ENCODE measurements around the gene PPP5C.

Gene PPP5C, protein sequence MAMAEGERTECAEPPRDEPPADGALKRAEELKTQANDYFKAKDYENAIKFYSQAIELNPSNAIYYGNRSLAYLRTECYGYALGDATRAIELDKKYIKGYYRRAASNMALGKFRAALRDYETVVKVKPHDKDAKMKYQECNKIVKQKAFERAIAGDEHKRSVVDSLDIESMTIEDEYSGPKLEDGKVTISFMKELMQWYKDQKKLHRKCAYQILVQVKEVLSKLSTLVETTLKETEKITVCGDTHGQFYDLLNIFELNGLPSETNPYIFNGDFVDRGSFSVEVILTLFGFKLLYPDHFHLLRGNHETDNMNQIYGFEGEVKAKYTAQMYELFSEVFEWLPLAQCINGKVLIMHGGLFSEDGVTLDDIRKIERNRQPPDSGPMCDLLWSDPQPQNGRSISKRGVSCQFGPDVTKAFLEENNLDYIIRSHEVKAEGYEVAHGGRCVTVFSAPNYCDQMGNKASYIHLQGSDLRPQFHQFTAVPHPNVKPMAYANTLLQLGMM

GRCh38 chr19:46346821-46347571 is at the start of gene PPP5C:
PPP5C (plus strand) TSS chr19:46347087; CDS start chr19:46347097, 10 bp downstream.
- peak within 1 kb of the TSS; percentile 85 for H3K4me2 ChIP-seq
- H4K20me1 ChIP-seq (ENCODE audit: insufficient read depth), result no peaks in the 10 kb centered on the region; the same call in 1 of the 2 replicates
- peak within 1 kb of the TSS; percentile 65 for H3K27ac ChIP-seq
- TF ChIP-seq, protein P1, sequence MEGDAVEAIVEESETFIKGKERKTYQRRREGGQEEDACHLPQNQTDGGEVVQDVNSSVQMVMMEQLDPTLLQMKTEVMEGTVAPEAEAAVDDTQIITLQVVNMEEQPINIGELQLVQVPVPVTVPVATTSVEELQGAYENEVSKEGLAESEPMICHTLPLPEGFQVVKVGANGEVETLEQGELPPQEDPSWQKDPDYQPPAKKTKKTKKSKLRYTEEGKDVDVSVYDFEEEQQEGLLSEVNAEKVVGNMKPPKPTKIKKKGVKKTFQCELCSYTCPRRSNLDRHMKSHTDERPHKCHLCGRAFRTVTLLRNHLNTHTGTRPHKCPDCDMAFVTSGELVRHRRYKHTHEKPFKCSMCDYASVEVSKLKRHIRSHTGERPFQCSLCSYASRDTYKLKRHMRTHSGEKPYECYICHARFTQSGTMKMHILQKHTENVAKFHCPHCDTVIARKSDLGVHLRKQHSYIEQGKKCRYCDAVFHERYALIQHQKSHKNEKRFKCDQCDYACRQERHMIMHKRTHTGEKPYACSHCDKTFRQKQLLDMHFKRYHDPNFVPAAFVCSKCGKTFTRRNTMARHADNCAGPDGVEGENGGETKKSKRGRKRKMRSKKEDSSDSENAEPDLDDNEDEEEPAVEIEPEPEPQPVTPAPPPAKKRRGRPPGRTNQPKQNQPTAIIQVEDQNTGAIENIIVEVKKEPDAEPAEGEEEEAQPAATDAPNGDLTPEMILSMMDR (conservative IDR thresholded peaks at IDR 0.05; ENCODE audit: low read depth, low read length), result peak; percentile 99
- H3K79me2 ChIP-seq (ENCODE audit: insufficient read depth, low read depth), result peaks cover 45% of the 10 kb centered on the region
- peak within 1 kb of the TSS; percentile 89 for H3K9ac ChIP-seq
- H3K4me3 ChIP-seq (IDR thresholded peaks at IDR 0.05; ENCODE audit: insufficient read depth, low read depth, low read length), result peak within 1 kb of the TSS; percentile 50
- no peaks in the 10 kb centered on the region for H3K36me3 ChIP-seq (ENCODE audit: insufficient read depth)
- peaks cover 30% of the 10 kb centered on the region for H3K4me1 ChIP-seq (ENCODE audit: low read depth, poor library complexity, severe bottlenecking)
- H3K27me3 ChIP-seq (ENCODE audit: insufficient read depth, low read depth), result peaks cover 15% of the 10 kb centered on the region; the same call in 1 of the 2 replicates
- peak within 1 kb of the TSS; percentile 89 for H2AFZ ChIP-seq (ENCODE audit: low read depth)

GRCh38 chr19:46297700-46298478 is 49.0 kb upstream of the PPP5C start:
- Histone ChIP-seq H3K4me2 (no peak overlapping the region), H3K4me1 (ENCODE audit: low read depth, poor library complexity, severe bottlenecking) (peaks cover 9% of the 10 kb centered on the region), H2AFZ (ENCODE audit: low read depth) (no peak overlapping the region), H3K9ac (no peak overlapping the region), H3K27me3 (ENCODE audit: insufficient read depth, low read depth) (peaks cover 22% of the 10 kb centered on the region), H3K36me3 (ENCODE audit: insufficient read depth) (no peaks in the 10 kb centered on the region), H3K79me2 (ENCODE audit: insufficient read depth, low read depth) (no peaks in the 10 kb centered on the region), H4K20me1 (ENCODE audit: insufficient read depth) (no peaks in the 10 kb centered on the region), H3K4me3 (IDR thresholded peaks at IDR 0.05; ENCODE audit: insufficient read depth, low read depth, low read length) (no peak overlapping the region), H3K27ac (no peak overlapping the region)
- TF ChIP-seq, protein P1 (conservative IDR thresholded peaks at IDR 0.05; ENCODE audit: low read depth, low read length), result no peak

DNA sequence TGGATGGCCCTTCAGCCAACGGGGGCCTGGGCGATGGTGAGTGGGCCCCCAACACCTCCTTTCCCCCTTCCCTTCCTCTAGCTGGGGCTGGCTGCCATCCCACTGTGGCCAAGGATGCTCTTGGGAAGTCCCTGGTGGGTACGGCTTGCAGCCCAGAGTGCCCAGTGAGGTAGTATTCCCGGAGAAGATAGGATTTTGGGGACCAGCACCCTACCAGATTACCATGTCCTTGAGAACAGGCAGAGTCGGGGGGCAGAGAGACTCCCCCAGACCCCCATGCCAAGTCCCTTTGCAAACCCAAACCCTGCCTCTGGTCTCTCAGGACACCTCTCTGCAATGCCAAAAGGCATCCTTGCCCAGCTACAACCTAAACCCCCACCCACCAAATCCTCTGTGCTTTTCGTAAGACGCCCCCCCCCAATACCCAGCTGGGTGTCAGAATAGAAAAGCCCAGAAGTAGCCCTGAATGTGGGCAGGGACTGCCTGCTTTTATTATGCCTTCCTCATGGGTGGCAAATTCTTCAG is 48.3 kb upstream of the PPP5C start:
- Histone ChIP-seq H3K4me3 (IDR thresholded peaks at IDR 0.05; ENCODE audit: insufficient read depth, low read depth, low read length) (no peak overlapping the region), H3K9ac (no peak overlapping the region), H3K27me3 (ENCODE audit: insufficient read depth, low read depth) (peaks cover 18% of the 10 kb centered on the region; the same call in 1 of the 2 replicates), H3K4me2 (peak overlapping the region; percentile 54; the same call in 1 of the 2 replicates), H4K20me1 (ENCODE audit: insufficient read depth) (no peaks in the 10 kb centered on the region), H2AFZ (ENCODE audit: low read depth) (no peak overlapping the region), H3K79me2 (ENCODE audit: insufficient read depth, low read depth) (no peaks in the 10 kb centered on the region), H3K27ac (no peak overlapping the region), H3K36me3 (ENCODE audit: insufficient read depth) (no peaks in the 10 kb centered on the region), H3K4me1 (ENCODE audit: low read depth, poor library complexity, severe bottlenecking) (peaks cover 9% of the 10 kb centered on the region)
- TF ChIP-seq, protein P1 (conservative IDR thresholded peaks at IDR 0.05; ENCODE audit: low read depth, low read length), result no peak

DNA sequence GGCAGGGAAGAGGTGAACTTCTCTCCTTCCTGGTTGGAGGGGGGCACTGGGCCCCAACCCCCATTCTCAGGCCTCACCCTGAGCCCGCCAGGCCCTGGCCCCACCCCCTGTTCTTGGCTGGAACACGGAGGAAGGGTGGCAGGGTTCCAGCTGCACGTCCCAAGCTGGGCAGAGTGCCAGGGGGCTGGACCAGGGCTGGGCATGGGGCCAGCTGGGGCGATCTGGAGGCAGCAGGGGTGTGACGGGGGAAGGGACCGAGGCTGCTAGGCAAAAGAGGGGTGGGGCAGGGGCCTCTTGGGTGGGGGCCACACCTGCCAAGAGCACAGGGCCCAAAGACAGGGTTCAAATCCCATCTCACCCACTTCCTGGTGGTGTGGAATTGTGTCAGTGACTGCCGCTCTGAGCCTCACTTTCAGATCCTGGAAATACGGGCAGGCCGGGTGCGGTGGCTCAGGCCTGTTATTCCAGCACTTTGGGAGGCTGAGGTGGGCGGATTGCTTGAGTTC is 47.8 kb upstream of the PPP5C start:
- Histone ChIP-seq H3K9ac (no peak overlapping the region), H3K4me3 (IDR thresholded peaks at IDR 0.05; ENCODE audit: insufficient read depth, low read depth, low read length) (no peak overlapping the region), H3K27ac (no peak overlapping the region), H3K27me3 (ENCODE audit: insufficient read depth, low read depth) (peaks cover 16% of the 10 kb centered on the region; the same call in 1 of the 2 replicates), H3K79me2 (ENCODE audit: insufficient read depth, low read depth) (no peaks in the 10 kb centered on the region), H3K4me2 (peak overlapping the region; percentile 54; the same call in 1 of the 2 replicates), H3K4me1 (ENCODE audit: low read depth, poor library complexity, severe bottlenecking) (peaks cover 9% of the 10 kb centered on the region), H3K36me3 (ENCODE audit: insufficient read depth) (no peaks in the 10 kb centered on the region), H2AFZ (ENCODE audit: low read depth) (no peak overlapping the region), H4K20me1 (ENCODE audit: insufficient read depth) (no peaks in the 10 kb centered on the region)
- TF ChIP-seq, protein P1 (conservative IDR thresholded peaks at IDR 0.05; ENCODE audit: low read depth, low read length), result no peak
